VCaP (cell line): Measurements from ENCODE around the gene PLCB2.

Source experiments
- H3K27ac ChIP-seq: fragments of 450-650 bp; 2 replicates; pipeline ENCODE4 v1.5.1; 2017
- TF ChIP-seq, protein P1 (sequence below): fragments of 450-650 bp; conservative IDR thresholded peaks from 2 replicates; pipeline ENCODE4 v1.5.1; 2017; ENCODE audit warnings: mild to moderate bottlenecking, moderate library complexity

The PLCB2 gene

GRCh38 chr15:40290918-40291574 is 16.7 kb downstream of the PLCB2 start:
- peak overlapping the region; percentile 99 for H3K27ac ChIP-seq
- TF ChIP-seq, protein P1, sequence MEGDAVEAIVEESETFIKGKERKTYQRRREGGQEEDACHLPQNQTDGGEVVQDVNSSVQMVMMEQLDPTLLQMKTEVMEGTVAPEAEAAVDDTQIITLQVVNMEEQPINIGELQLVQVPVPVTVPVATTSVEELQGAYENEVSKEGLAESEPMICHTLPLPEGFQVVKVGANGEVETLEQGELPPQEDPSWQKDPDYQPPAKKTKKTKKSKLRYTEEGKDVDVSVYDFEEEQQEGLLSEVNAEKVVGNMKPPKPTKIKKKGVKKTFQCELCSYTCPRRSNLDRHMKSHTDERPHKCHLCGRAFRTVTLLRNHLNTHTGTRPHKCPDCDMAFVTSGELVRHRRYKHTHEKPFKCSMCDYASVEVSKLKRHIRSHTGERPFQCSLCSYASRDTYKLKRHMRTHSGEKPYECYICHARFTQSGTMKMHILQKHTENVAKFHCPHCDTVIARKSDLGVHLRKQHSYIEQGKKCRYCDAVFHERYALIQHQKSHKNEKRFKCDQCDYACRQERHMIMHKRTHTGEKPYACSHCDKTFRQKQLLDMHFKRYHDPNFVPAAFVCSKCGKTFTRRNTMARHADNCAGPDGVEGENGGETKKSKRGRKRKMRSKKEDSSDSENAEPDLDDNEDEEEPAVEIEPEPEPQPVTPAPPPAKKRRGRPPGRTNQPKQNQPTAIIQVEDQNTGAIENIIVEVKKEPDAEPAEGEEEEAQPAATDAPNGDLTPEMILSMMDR, result no peak

DNA sequence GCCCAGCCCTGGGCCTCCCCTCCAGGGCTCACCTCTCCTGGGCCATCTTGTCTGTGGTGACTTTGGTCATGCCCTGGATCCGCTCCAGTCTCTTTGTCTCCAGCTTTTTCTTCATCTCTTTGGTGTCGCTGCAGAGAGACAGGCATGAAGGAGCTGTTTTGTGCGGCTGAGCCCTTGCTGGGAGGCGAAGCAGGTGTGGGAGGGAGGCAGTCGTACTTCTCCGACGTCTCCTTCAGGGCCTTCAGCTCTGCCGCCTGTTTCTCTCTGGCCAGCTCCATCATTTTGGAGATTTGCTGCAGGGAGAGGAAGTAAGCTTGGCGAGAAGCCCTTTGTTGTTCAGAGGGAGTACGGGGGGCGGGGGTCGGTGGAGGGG is 17.2 kb downstream of the PLCB2 start:
- H3K27ac ChIP-seq, result peak overlapping the region; percentile 99
- TF ChIP-seq, protein P1, result no peak

DNA sequence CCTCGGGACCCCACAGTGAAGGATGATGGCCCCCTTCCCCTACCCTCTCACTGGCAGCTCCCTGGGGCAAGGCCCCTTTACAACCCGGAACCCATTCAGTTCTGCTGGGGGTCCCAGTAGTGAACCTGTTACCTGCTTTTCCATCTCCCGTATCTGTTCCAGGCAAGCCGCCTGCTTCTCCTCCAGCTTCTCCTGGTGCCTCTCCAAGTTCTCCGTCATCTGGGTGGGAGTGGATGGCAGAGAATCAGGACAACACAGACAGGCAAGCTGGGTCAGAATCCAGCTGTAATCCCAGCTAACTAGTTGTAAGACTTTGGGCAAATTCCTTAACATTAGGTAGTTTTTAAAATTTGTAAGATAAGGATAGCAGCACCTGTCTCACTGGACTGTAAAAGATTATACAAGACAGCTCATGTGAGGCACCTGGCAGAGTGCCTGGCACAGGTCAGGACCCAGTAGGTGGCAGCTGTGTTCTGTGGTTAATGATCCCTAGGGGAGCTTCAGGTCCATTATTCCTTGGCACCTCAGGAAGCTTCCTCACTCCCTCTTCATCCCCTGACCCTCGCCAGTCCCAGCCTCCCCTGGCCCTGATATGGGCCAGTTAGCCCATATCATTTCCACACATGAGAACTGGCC is 18.5 kb downstream of the PLCB2 start:
- TF ChIP-seq, protein P1, result peak; percentile 27
- peak overlapping the region; percentile 99 for H3K27ac ChIP-seq

- TF ChIP-seq, protein P1, result no peak
- H3K27ac ChIP-seq, result peak overlapping the region; percentile 99
Observed at GRCh38 chr15:40287968-40288367, 19.8 kb downstream of the PLCB2 start.

DNA sequence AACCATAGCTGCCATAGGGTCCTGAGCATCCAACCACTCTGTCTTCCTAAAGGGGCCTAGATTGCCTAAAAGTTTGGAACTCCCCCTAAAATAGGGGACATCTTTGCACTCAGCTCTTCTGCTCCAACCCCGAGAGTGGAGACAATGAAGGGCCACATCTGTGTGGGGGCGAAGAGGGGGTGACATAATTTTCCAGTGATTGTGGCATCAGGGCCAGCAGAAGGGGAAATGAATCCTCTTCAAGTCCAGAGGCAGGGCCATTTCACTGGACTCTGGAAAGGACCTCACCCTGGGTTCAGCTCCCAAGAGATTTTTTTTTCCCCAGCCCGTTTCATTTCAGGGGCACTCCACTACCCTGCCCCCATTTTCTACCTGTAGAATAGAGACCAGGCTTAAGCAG is 20.2 kb downstream of the PLCB2 start:
- H3K27ac ChIP-seq, result peak overlapping the region; percentile 99
- TF ChIP-seq, protein P1, result no peak

DNA sequence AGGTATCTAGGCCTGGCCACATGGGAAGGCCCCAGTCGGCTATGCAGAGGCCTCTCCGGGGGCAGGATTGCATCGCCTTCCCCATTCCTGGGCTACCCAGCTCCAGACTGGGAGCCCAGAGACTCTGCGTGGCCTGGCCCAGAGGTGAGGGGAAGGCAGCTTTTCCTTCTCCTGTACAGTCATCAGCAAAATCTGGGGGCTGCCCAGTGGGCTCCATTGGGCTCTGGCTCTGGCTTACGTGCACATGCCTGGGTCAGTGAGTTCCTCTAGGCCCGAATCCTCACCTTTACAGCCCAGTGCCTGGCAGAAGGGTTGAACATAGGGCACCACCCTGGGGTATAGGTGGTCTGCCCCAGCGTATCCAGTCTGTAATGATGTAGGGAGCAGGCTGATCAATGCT is 20.9 kb downstream of the PLCB2 start:
- peak overlapping the region; percentile 99 for H3K27ac ChIP-seq
- TF ChIP-seq, protein P1, result no peak

DNA sequence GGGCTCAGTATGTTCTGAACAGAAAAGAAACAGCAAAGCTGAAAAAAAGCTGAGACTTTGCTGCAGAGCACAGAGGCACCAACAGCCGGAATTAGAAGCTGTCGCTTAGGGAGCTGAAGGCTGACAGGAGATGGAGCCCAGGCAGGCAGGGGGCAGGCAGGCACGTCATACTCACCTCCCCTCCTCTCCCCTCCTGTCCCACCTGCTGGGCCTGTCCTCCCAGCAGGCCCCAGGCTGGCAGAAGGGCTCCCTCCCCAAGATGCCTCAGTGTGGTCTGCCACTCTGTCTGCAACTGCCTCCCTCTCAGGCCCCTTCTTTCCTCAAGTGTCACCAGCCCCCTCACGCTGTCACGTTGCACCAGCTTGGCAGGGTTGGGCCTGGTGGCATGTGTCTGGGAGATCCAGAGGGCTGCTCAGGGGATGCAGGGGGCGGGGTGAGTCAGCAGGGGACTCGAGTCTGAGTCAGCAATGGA is 21.6 kb downstream of the PLCB2 start:
- TF ChIP-seq, protein P1, result no peak
- H3K27ac ChIP-seq, result peak overlapping the region; percentile 99
